ENCODE measurements around the gene NCEH1.

DNA sequence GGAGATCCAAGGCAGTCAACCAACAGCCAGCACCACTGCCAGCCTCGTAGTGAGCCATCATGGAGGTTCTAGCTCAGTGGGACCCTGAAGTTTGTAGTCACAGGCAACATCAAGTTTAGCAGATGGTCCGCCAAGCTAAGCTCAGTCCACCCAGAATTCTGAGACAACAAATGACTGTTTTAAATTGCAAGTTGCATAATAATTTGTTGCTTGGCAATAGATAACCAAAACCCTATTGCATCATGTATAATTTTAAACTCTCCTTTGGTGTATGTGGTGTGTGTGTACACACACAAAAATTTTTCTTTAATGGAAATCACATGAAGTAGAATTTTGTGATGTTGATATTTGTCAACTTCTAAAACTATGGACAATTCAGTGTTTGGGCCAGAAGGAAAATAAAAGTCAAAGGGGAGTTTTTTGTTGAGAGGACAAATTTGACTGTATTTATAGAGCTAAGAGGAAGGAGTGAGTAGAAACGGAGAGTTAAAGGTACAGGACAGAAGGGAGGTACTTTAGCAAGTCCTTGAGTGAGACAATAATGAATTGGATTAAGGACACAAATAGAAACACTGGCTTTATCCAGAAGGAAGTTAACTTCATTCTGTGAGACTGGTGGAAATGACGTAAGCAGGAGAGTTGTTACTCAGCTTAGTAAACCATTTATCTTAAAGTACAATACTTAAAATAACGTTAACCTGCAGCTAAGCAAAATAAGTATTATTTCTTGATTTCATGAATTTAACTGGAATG, 83.6 kb downstream of the NCEH1 start:
- TF ChIP-seq, protein P1, sequence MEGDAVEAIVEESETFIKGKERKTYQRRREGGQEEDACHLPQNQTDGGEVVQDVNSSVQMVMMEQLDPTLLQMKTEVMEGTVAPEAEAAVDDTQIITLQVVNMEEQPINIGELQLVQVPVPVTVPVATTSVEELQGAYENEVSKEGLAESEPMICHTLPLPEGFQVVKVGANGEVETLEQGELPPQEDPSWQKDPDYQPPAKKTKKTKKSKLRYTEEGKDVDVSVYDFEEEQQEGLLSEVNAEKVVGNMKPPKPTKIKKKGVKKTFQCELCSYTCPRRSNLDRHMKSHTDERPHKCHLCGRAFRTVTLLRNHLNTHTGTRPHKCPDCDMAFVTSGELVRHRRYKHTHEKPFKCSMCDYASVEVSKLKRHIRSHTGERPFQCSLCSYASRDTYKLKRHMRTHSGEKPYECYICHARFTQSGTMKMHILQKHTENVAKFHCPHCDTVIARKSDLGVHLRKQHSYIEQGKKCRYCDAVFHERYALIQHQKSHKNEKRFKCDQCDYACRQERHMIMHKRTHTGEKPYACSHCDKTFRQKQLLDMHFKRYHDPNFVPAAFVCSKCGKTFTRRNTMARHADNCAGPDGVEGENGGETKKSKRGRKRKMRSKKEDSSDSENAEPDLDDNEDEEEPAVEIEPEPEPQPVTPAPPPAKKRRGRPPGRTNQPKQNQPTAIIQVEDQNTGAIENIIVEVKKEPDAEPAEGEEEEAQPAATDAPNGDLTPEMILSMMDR (conservative IDR thresholded peaks at IDR 0.05; ENCODE audit: low read depth in 2 of 2): no peak
- TF ChIP-seq POLR2AphosphoS5 (IDR thresholded peaks at IDR 0.05; ENCODE audit: low read depth) (no peak), EZH2 (IDR thresholded peaks at IDR 0.05; ENCODE audit: low read depth, unreplicated experiment) (no peak), JUNB (IDR thresholded peaks at IDR 0.05; ENCODE audit: unreplicated experiment) (no peak), EZH2phosphoT487 (IDR thresholded peaks at IDR 0.05; ENCODE audit: unreplicated experiment) (no peak), ZNF331 (CRISPR knock-in tag; IDR thresholded peaks at IDR 0.05; ENCODE audit: low read depth) (no peak), STAT1 (IDR thresholded peaks at IDR 0.05; ENCODE audit: unreplicated experiment) (no peak), ZNF114 (CRISPR knock-in tag; IDR thresholded peaks at IDR 0.05) (no peak), CREB1 (CRISPR knock-in tag; IDR thresholded peaks at IDR 0.05; ENCODE audit: low read depth) (no peak), NANOG (IDR thresholded peaks at IDR 0.05; ENCODE audit: borderline replicate concordance) (no peak)
- TF ChIP-seq, protein P2, sequence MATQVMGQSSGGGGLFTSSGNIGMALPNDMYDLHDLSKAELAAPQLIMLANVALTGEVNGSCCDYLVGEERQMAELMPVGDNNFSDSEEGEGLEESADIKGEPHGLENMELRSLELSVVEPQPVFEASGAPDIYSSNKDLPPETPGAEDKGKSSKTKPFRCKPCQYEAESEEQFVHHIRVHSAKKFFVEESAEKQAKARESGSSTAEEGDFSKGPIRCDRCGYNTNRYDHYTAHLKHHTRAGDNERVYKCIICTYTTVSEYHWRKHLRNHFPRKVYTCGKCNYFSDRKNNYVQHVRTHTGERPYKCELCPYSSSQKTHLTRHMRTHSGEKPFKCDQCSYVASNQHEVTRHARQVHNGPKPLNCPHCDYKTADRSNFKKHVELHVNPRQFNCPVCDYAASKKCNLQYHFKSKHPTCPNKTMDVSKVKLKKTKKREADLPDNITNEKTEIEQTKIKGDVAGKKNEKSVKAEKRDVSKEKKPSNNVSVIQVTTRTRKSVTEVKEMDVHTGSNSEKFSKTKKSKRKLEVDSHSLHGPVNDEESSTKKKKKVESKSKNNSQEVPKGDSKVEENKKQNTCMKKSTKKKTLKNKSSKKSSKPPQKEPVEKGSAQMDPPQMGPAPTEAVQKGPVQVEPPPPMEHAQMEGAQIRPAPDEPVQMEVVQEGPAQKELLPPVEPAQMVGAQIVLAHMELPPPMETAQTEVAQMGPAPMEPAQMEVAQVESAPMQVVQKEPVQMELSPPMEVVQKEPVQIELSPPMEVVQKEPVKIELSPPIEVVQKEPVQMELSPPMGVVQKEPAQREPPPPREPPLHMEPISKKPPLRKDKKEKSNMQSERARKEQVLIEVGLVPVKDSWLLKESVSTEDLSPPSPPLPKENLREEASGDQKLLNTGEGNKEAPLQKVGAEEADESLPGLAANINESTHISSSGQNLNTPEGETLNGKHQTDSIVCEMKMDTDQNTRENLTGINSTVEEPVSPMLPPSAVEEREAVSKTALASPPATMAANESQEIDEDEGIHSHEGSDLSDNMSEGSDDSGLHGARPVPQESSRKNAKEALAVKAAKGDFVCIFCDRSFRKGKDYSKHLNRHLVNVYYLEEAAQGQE (IDR thresholded peaks at IDR 0.05; ENCODE audit: unreplicated experiment): no peak
- TF ChIP-seq, protein P3, sequence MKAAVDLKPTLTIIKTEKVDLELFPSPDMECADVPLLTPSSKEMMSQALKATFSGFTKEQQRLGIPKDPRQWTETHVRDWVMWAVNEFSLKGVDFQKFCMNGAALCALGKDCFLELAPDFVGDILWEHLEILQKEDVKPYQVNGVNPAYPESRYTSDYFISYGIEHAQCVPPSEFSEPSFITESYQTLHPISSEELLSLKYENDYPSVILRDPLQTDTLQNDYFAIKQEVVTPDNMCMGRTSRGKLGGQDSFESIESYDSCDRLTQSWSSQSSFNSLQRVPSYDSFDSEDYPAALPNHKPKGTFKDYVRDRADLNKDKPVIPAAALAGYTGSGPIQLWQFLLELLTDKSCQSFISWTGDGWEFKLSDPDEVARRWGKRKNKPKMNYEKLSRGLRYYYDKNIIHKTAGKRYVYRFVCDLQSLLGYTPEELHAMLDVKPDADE (IDR thresholded peaks at IDR 0.05): no peak
